Panc1 (cell line): Measurements from ENCODE around the gene ZNF160. TPM values are rescaled to one million over a fixed set of nuclear protein-coding genes. Genes with fewer than 3 reads are reported as not detected.
A peak's percentile ranks its signal among the peaks of the same experiment; 100 is the strongest.

Experiments
- ATAC-seq: fragments of 200-7000 bp; cut with Tn5 transposase; 2 replicates; pipeline ENCODE4 v1.9.1; 2020; ENCODE audit warnings: mild to moderate bottlenecking, moderate library complexity
- BruUV-seq: library from RNA; stranded (reverse); fragments of 400-500 nt; replicated peaks from 2 replicates; lab custom pipeline; 2021; lab: Mats Ljungman, UMichigan
- CTCF ChIA-PET: fragments of 300-600 bp; sonication (Branson Sonifier 250); formaldehyde crosslinking; loops from one replicate; lab custom pipeline; 2022; ENCODE audit warnings: antibody characterized with exemption; lab: Charles Lee
- POLR2A ChIA-PET: fragments of 300-600 bp; sonication (Branson Sonifier 250); formaldehyde crosslinking; loops from one replicate; lab custom pipeline; 2022; ENCODE audit warnings: antibody characterized with exemption; lab: Charles Lee
- DNase-seq: peaks from one replicate; pipeline ENCODE4 v3.0.0-alpha.2; 2010; ENCODE audit warnings: low read depth, low spot score
- H3K27ac ChIP-seq: 2 replicates; pipeline ENCODE4 v1.5.1; 2011; ENCODE audit warnings: mild to moderate bottlenecking, low read length, inconsistent platforms
- H3K27me3 ChIP-seq: fragments of 200-500 bp; sonication (Bioruptor generic); 2 replicates; pipeline ENCODE4 v1.6.0; 2014; ENCODE audit warnings: low read length, inconsistent platforms; ENCODE audit not compliant: control insufficient read depth, insufficient read depth
- H3K36me3 ChIP-seq: fragments of 200-500 bp; sonication (Bioruptor generic); 2 replicates; pipeline ENCODE4 v1.5.1; 2014; ENCODE audit warnings: inconsistent platforms, mild to moderate bottlenecking, low read length, moderate library complexity; ENCODE audit not compliant: control insufficient read depth, insufficient read depth
- H3K4me1 ChIP-seq: 2 replicates; pipeline ENCODE4 v1.5.1; 2011; ENCODE audit warnings: inconsistent platforms, mild to moderate bottlenecking, low read length, moderate library complexity; ENCODE audit not compliant: control insufficient read depth, insufficient read depth
- H3K4me3 ChIP-seq, 2 experiments: 2 replicates each; pipeline ENCODE4 v1.5.1; 2011 to 2012; ENCODE audit warnings: low read depth in 2 of 2, low read length in 2 of 2, mild to moderate bottlenecking in 2 of 2, inconsistent platforms in 1 of 2, moderate library complexity in 1 of 2
- H3K9me3 ChIP-seq: fragments of 200-500 bp; sonication (Bioruptor generic); 2 replicates; pipeline ENCODE4 v1.5.1; 2014; ENCODE audit warnings: low read depth, mild to moderate bottlenecking, inconsistent platforms, low read length, moderate library complexity; ENCODE audit not compliant: control insufficient read depth, insufficient read depth
- CTCF ChIP-seq: fragments of 450-650 bp; IDR thresholded peaks from 2 replicates; pipeline ENCODE4 v1.5.1; 2017; ENCODE audit warnings: mild to moderate bottlenecking
- POLR2AphosphoS5 ChIP-seq: IDR thresholded peaks from 2 replicates; pipeline ENCODE4 v1.6.1; 2012; ENCODE audit warnings: mild to moderate bottlenecking, low read depth, low read length, moderate library complexity
- REST ChIP-seq, 2 experiments: IDR thresholded peaks; 2 replicates each; pipeline ENCODE4 v1.6.1; 2011 to 2012; ENCODE audit warnings: low read depth in 2 of 2, control low read depth in 1 of 2, low read length in 1 of 2, mild to moderate bottlenecking in 1 of 2, moderate library complexity in 1 of 2; ENCODE audit not compliant: insufficient read depth in 1 of 2
- SIN3A ChIP-seq: IDR thresholded peaks from 2 replicates; pipeline ENCODE4 v1.6.1; 2012; ENCODE audit warnings: low read depth, mild to moderate bottlenecking, low read length, moderate library complexity, borderline replicate concordance; ENCODE audit not compliant: insufficient read depth
- TCF7L2 ChIP-seq: IDR thresholded peaks from 2 replicates; pipeline ENCODE4 v1.6.1; 2011; ENCODE audit warnings: mild to moderate bottlenecking, low read depth, low read length, inconsistent platforms
- in situ Hi-C: cut with HindIII; loops from 2 replicates; pipeline ENCODE4 v1.10.0; 2016; ENCODE audit warnings: low sequenced_read_pairs, low pct_unique_long_range_greater_than_20kb
- intact Hi-C: fragments of 100-400 bp; cut with micrococcal nuclease; formaldehyde crosslinking; loops from one replicate; pipeline ENCODE4 v1.10.0; 2022; ENCODE audit not compliant: unreplicated experiment
- total RNA-seq: library from RNA; stranded (reverse); gene quantifications from one replicate; pipeline ENCODE4 v1.2.1, GENCODE V29; 2021; ENCODE audit not compliant: unreplicated experiment

Gene ZNF160
- total RNA-seq, 1 experiment from 2014 or later: 29.1 TPM

GRCh38 chr19:53109527-53109926, 6.3 kb upstream of the ZNF160 start:
- DNase-seq (no peak), ATAC-seq (no peak)
- CTCF ChIA-PET: no interaction called here
- no peaks in the 10 kb centered on the region for H3K4me1 ChIP-seq
- TF ChIP-seq REST (IDR thresholded peaks at IDR 0.05; ENCODE audit: insufficient read depth in 1 of 2, low read depth in 2 of 2, low read length in 1 of 2): no peak
- no peak for TF ChIP-seq TCF7L2
- no peak for TF ChIP-seq SIN3A
- in situ Hi-C loops (no loop called here), intact Hi-C loops (no loop called here)
- POLR2A ChIA-PET: no interaction called here
- peaks cover 18% of the 10 kb centered on the region; the same call in 1 of the 2 replicates for H3K9me3 ChIP-seq
- H3K36me3 ChIP-seq: no peaks in the 10 kb centered on the region
- no peaks in the 10 kb centered on the region for H3K27me3 ChIP-seq
- BruUV-seq: no TSS peak
- H3K4me3 ChIP-seq: no peak overlapping the region
- H3K27ac ChIP-seq: no peak overlapping the region

- Histone ChIP-seq H3K27ac (peak overlapping the region; percentile 93), H3K4me3 (peak overlapping the region; percentile 89 to 97), H3K4me1 (peaks cover 11% of the 10 kb centered on the region), H3K9me3 (no peaks in the 10 kb centered on the region), H3K36me3 (no peaks in the 10 kb centered on the region), H3K27me3 (no peaks in the 10 kb centered on the region)
- no TSS peak for BruUV-seq
- ATAC-seq (peak; percentile 46), DNase-seq (no peak)
- TF ChIP-seq SIN3A: no peak
- no peak for TF ChIP-seq REST (IDR thresholded peaks at IDR 0.05; ENCODE audit: insufficient read depth in 1 of 2, low read depth in 2 of 2, low read length in 1 of 2)
- POLR2A ChIA-PET: no interaction called here
- intact Hi-C loops: no loop called here
- CTCF ChIA-PET: no interaction called here
- in situ Hi-C loops: no loop called here
Observed at GRCh38 chr19:53102756-53103233, 427 bp downstream of the ZNF160 start.

- in situ Hi-C loops (no loop called here), intact Hi-C loops (no loop called here)
- TSS peak; percentile 88 for BruUV-seq
- H3K27ac ChIP-seq: peak overlapping the region; percentile 93
- no peaks in the 10 kb centered on the region for H3K36me3 ChIP-seq
- TF ChIP-seq POLR2AphosphoS5 (no peak), SIN3A (no peak), CTCF (no peak), REST (IDR thresholded peaks at IDR 0.05; ENCODE audit: insufficient read depth in 1 of 2, low read depth in 2 of 2, low read length in 1 of 2) (no peak)
- ChIA-PET CTCF (no interaction called here), POLR2A (interaction anchor here (0.6 kb wide), 2 partner anchors 41 to 45 kb away, joined by 4 to 7 read pairs; no protein-coding TSS in a partner anchor)
- H3K4me3 ChIP-seq: peak overlapping the region; percentile 89 to 97
- H3K27me3 ChIP-seq: no peaks in the 10 kb centered on the region
- ATAC-seq (no peak), DNase-seq (no peak)
- peaks cover 11% of the 10 kb centered on the region for H3K4me1 ChIP-seq
- H3K9me3 ChIP-seq: no peaks in the 10 kb centered on the region
Observed at GRCh38 chr19:53102206-53102755, 941 bp downstream of the ZNF160 start.
